ENCODE measurements around the gene KRTAP4-4.
"Not testable (repeated sequence)": the region's sequence is repeated elsewhere in the genome, so short reads cannot be mapped to it uniquely, and the experiment has no call there.

Gene KRTAP4-4

GRCh38 chr17:41147531-41148204 lies 12.9 kb downstream of the KRTAP4-4 start:
- DNase-seq: no peak

DNA sequence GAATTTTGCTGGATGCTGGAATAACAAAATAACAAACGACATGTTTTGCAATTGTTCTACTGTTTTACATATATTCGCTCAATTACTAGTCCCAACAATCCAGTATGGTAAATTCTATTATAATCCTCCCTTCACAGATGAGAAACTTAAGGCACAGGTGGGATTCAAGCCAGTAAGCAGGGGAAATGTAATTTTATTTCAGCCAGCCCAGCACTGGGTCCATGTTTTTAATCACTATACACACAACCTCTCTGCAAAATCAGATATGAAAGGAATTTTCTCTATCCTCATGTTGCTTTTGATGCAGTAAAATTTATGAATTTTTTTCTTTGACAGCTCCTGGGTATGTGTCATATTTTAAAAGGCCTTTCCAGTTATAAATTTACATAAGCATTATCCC lies 15.3 kb downstream of the KRTAP4-4 start:
- DNase-seq: no peak

DNA sequence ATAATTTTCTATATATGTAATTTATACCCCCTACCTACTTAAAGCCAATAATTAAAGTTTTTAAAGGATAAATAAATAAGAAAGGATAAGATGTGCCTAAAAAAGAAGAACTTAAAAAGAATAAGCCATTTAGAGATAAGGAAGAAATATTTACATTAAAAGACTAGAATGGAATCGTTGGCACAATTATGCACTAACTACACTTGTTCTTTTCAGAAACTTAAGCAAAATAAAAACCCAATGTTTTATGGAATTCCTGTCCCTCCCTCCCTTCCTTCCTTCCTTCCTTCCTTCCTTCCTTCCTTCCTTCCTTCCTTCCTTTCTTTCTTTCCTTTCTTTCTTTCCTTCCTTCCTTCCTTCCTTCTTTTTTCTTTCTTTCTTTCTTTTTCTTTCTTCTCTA lies 15.7 kb downstream of the KRTAP4-4 start:
- no peak for DNase-seq

GRCh38 chr17:41141361-41141760 lies 19.2 kb downstream of the KRTAP4-4 start:
- no peak for DNase-seq

GRCh38 chr17:41140360-41141131 lies 20.0 kb downstream of the KRTAP4-4 start, which contains the start of gene KRTAP4-6:
Gene KRTAP4-6 (minus strand): TSS chr17:41140544. CDS start chr17:41140487, 57 bp downstream.
- DNase-seq: no peak

DNA sequence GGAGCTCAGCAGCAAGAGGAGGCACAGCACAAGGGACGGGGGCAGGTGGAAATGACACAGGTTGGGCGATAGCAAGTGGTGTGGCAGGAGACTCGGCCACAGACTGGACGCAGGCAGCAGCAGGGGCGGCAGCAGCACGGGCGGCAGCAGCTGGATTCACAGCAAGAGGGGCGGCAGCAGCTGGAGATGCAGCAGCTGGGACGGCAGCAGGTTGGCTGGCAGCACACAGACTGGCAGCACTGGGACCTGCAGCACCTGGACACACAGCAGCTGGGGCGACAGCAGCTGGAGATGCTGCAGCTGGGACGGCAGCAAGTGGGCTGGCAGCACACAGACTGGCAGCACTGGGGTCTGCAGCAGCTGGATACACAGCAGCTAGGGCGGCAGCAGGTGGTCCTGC lies 20.7 kb downstream of the KRTAP4-4 start:
- not testable (repeated sequence) for DNase-seq

DNA sequence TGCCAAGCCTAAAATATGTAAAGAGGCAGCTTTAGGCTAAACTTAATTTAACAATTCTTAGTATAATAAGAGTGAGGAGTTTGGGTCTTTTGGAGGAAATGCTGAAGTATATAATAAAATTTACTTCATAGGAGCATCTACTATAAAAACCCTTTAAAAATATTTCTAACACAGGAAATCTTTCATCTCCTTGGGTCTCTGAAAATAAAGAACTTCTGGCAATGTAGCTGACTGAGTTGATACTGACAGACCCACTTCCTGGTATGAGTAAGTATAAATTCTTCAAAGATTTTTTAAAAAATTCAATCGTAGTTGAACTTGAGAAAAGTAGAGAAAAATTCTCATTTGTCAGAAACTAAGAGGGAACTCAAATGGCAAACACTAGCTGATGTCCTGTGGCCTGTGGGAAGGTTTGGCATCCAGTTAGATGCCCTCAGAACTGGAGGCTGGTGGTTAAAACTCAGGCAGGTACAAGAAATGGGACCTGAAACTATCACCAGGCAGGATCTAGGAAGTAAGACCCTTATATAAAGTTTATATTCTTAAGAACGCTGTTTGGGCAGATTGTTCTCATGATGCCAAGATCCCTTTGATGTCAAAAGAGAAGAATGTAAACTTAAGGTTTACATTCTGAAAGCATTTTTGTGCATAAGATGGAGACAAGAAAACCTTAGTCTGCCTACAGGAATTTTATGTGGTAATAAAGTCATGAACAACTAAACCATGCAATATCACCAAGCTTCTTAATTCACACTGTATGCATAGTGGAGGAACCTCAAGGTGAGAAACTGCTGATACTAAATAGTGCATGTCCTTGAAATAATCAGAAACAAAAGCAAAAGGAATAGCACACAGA lies 26.4 kb downstream of the KRTAP4-4 start:
- DNase-seq: no peak

GRCh38 chr17:41131979-41132378 lies 28.6 kb downstream of the KRTAP4-4 start:
- DNase-seq: no peak

DNA sequence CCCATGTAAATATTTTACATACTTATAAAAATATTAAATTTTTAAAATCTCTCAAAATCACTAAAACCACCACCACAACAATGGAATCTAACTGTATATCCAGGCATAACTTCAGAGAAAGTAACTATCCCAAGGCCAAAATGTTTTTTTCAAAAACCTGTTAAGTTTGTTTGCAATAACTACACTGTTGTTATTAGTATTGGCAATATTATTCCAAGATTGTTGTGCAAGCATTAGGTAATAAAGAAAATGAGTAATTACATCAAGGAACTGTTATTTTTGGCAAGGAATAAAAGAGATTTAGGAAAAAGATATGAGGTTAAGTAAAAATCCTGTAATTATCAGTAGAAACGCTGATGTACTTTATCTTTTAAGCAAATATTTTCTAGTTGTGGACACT lies 33.2 kb downstream of the KRTAP4-4 start:
- DNase-seq: no peak

GRCh38 chr17:41126412-41126811 lies 34.1 kb downstream of the KRTAP4-4 start:
- DNase-seq: no peak

DNA sequence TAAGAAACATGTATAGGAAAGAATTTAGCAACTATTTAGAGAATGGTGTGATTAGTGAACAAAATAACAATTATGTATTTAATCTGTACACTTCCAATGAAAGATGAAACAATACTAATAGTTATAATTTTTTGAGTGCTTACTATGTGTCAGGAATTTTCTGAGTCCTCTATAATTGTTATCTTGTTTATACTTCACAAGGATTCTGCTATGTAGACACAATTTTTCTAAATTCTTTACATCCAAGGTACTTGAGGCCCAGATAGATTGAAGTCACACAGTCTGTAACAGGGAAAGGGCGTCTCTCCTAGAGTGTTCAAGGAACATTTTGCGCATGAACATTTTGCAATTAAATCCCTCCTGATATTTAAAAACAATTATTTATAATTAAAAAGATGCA lies 35.5 kb downstream of the KRTAP4-4 start:
- DNase-seq: no peak

DNA sequence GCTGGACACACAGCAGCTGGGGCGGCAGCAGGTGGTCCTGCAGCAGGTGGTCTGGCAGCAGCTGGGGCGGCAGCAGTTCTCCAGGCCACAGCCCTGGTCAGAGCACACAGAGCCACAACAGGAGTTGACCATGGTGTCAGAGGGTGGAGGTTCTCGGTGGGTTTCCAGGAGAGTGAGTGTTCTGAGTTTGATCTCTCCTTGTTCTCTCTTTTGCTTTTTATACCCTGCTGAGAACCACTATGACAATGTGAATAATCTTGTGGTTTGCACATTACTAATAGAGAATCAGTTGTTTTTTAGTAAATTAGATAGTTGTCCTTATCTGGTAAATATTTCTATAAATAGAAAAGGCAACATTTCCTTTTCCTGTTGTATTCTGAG lies 36.6 kb downstream of the KRTAP4-4 start, which contains the start of gene KRTAP4-12:
TSS of gene KRTAP4-12 (minus strand) at position 192 of the 381 bp plus-strand sequence. CDS start at position 132, 60 bp downstream.
- not testable (repeated sequence) for DNase-seq

DNA sequence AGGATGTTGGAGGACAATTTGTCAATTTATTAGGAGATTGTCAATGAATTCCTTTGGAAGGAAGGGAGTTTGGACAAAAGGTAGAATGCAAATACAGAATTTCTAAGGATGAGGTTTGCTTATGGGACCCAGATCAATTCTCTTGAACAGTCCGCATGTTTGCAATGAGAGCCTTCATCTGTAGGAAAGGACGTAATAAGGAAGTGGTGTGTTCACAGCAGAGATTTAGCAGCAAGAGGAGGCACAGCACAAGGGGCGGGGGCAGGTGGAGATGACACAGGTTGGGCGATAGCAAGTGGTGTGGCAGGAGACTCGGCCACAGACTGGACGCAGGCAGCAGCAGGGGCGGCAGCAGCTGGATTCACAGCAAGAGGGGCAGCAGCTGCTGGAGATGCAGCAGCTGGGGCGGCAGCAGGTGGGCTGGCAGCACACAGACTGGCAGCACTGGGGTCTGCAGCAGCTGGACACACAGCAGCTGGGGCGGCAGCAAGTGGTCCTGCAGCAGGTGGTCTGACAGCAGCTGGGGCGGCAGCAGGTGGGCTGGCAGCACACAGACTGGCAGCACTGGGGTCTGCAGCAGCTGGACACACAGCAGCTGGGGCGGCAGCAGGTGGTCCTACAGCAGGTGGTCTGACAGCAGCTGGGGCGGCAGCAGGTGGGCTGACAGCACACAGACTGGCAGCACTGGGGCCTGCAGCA lies 37.1 kb downstream of the KRTAP4-4 start:
- not testable (repeated sequence) for DNase-seq

- DNase-seq: no peak
These were observed 38.8 kb downstream of the KRTAP4-4 start for GRCh38 chr17:41121742-41122141.

- not testable (repeated sequence) for DNase-seq
These were observed 40.6 kb downstream of the KRTAP4-4 start for GRCh38 chr17:41119696-41120690.

DNA sequence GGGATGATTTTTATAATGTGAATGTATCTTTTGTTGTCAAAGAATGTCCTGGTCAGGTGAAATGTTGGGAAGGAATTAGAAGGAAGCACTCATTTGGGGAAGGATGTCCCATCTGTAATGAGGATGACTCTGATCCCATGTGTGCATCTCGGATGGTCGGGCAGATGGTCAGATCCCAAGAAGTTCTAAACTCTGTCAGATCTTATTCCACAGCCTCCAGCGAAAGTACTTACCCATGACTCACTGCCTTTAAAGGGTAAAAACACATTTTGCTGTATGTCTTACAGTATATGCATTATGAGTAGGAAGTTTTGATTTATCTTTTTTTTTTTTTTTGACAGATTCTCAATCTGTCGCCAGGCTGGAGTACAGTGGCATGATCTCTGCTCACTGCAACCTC lies 41.8 kb downstream of the KRTAP4-4 start:
- DNase-seq: no peak

GRCh38 chr17:41117846-41118386 lies 42.6 kb downstream of the KRTAP4-4 start, which contains the start of gene KRTAP4-11:
Gene KRTAP4-11 (minus strand): TSS chr17:41118373. CDS start chr17:41118315, 58 bp downstream.
- DNase-seq: not testable (repeated sequence)

DNA sequence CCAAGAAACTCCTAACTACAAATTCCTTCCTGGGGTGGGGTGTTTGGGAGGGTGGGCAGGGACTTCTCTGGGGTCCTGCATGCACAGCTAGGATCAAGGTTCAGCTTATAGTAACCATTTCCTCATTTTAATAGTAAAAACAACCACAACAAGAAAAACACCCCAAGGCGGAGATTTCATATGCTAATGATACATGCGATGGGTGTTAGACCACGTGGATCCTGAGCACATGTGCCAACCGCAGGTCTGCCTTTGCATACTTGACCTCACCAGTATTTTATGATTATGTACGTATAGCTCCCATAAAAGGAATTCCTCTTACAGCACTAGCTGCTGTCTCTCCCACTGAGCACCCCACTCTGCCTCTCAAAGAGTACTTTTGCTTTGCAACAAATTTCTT lies 44.3 kb downstream of the KRTAP4-4 start:
- DNase-seq: no peak

- no peak for DNase-seq
These were observed 49.2 kb downstream of the KRTAP4-4 start for GRCh38 chr17:41111151-41111885.

Measured in cortex of kidney (tissue), 1 donor.